ENCODE data around the gene CEP128.

The CEP128 gene

GRCh38 chr14:80523518-80524117 lies 417.9 kb downstream of the CEP128 start:
- H3K27ac ChIP-seq: no peak overlapping the region
- H3K36me3 ChIP-seq: no peaks in the 10 kb centered on the region
- H3K4me3 ChIP-seq: no peak overlapping the region
- intact Hi-C loops (cut with DNase I; ENCODE audit: low total_unique reads): no loop called here
- peaks cover 0 to 14% (median 0%) of the 10 kb centered on the region in 4 donors for H3K4me1 ChIP-seq
- DNase-seq: no peak
- H3K9me3 ChIP-seq: no peaks in the 10 kb centered on the region
- no peak for TF ChIP-seq CTCF (IDR thresholded peaks at IDR 0.05)
- H3K27me3 ChIP-seq: no peaks in the 10 kb centered on the region

- Histone ChIP-seq H3K4me3 (no peak overlapping the region), H3K9me3 (no peaks in the 10 kb centered on the region), H3K27me3 (no peaks in the 10 kb centered on the region), H3K4me1 (peaks cover 0 to 14% (median 0%) of the 10 kb centered on the region in 4 donors), H3K36me3 (no peaks in the 10 kb centered on the region), H3K27ac (no peak overlapping the region)
- DNase-seq: no peak
- no peak for TF ChIP-seq CTCF (IDR thresholded peaks at IDR 0.05)
- intact Hi-C loops (cut with DNase I; ENCODE audit: low total_unique reads): no loop called here
These were observed 418.6 kb downstream of the CEP128 start for GRCh38 chr14:80522936-80523335.

- Histone ChIP-seq H3K36me3 (no peaks in the 10 kb centered on the region), H3K27ac (no peak overlapping the region), H3K4me3 (no peak overlapping the region), H3K27me3 (no peaks in the 10 kb centered on the region), H3K9me3 (no peaks in the 10 kb centered on the region), H3K4me1 (peaks cover 0 to 14% (median 0%) of the 10 kb centered on the region in 4 donors)
- intact Hi-C loops (cut with DNase I; ENCODE audit: low total_unique reads): no loop called here
- DNase-seq: no peak
- TF ChIP-seq CTCF (IDR thresholded peaks at IDR 0.05): no peak
These were observed 419.1 kb downstream of the CEP128 start for GRCh38 chr14:80522411-80522810.

GRCh38 chr14:80521456-80521855 lies 420.1 kb downstream of the CEP128 start:
- no peak for TF ChIP-seq CTCF (IDR thresholded peaks at IDR 0.05)
- intact Hi-C loops (cut with DNase I; ENCODE audit: low total_unique reads): no loop called here

GRCh38 chr14:80519002-80519401 lies 422.5 kb downstream of the CEP128 start:
- TF ChIP-seq CTCF (IDR thresholded peaks at IDR 0.05): no peak
- intact Hi-C loops (cut with DNase I; ENCODE audit: low total_unique reads): no loop called here
- no peaks in the 10 kb centered on the region for H3K9me3 ChIP-seq
- peaks cover 0 to 14% (median 0%) of the 10 kb centered on the region in 4 donors for H3K4me1 ChIP-seq
- H3K27me3 ChIP-seq: no peaks in the 10 kb centered on the region
- peaks cover 0 to 8% (median 0%) of the 10 kb centered on the region in 3 donors for H3K36me3 ChIP-seq
- no peak for DNase-seq
- no peak overlapping the region for H3K27ac ChIP-seq
- H3K4me3 ChIP-seq: no peak overlapping the region

More at GRCh38 chr14:80521456-80521855, 420.1 kb downstream of the CEP128 start:
- Histone ChIP-seq H3K4me3 (no peak overlapping the region), H3K4me1 (peaks cover 0 to 14% (median 0%) of the 10 kb centered on the region in 4 donors), H3K27me3 (no peaks in the 10 kb centered on the region), H3K9me3 (no peaks in the 10 kb centered on the region), H3K36me3 (no peaks in the 10 kb centered on the region), H3K27ac (no peak overlapping the region)
- DNase-seq: no peak

Measured in tibial artery (tissue), 4 donors.